Naive B cell (primary cell): Measurements from ENCODE around the gene RPS5. TPM values are rescaled to one million over a fixed set of nuclear protein-coding genes. Genes with fewer than 3 reads are reported as not detected.
"Not testable (repeated sequence)": the region's sequence is repeated elsewhere in the genome, so short reads cannot be mapped to it uniquely, and the experiment has no call there.

Experiments used
- ATAC-seq, 2 donors: fragments of 150-1000 bp; cut with Tn5 transposase; 2 replicates each; pipeline ENCODE4 v1.10.0; 2021; ENCODE audit warnings: low read depth in 2 of 2, mild to moderate bottlenecking in 2 of 2, moderate library complexity in 2 of 2
- DNase-seq: peaks from one replicate; pipeline ENCODE4 v3.0.0; 2022
- H3K27ac Mint-ChIP-seq, 6 donors: one replicate each; pipeline ENCODE4 v1.8.0; 2020 to 2022; ENCODE audit warnings: mild to moderate bottlenecking in 6 of 6, mixed read lengths in 6 of 6, moderate library complexity in 5 of 6, inconsistent platforms in 2 of 6
- H3K27me3 Mint-ChIP-seq, 3 donors: one replicate each; pipeline ENCODE4 v1.8.0; 2021 to 2022; ENCODE audit warnings: mixed read lengths in 3 of 3, mild to moderate bottlenecking in 1 of 3
- H3K36me3 Mint-ChIP-seq, 2 donors: one replicate each; pipeline ENCODE4 v1.8.0; 2020 to 2022; ENCODE audit warnings: mixed read lengths in 2 of 2, inconsistent platforms in 1 of 2, mild to moderate bottlenecking in 1 of 2
- H3K4me1 Mint-ChIP-seq, 3 donors: one replicate each; pipeline ENCODE4 v1.8.0; 2020 to 2022; ENCODE audit warnings: mixed read lengths in 3 of 3, inconsistent platforms in 1 of 3, mild to moderate bottlenecking in 1 of 3, moderate library complexity in 1 of 3
- H3K4me3 Mint-ChIP-seq, 8 donors: one replicate each; pipeline ENCODE4 v1.8.0; 2020 to 2022; ENCODE audit warnings: mild to moderate bottlenecking in 8 of 8, mixed read lengths in 8 of 8, moderate library complexity in 8 of 8, inconsistent platforms in 2 of 8
- H3K9me3 Mint-ChIP-seq, 7 donors: one replicate each; pipeline ENCODE4 v1.8.0; 2020 to 2022; ENCODE audit warnings: mixed read lengths in 7 of 7, mild to moderate bottlenecking in 5 of 7, inconsistent platforms in 2 of 7, moderate library complexity in 1 of 7
- polyA plus RNA-seq, 6 donors: library from polyadenylated mRNA; unstranded; fragments of 300-500 nt; fragmentation: Illumina TruSeq; gene quantifications; one replicate each; pipeline ENCODE4 v1.2.3, GENCODE V29; 2021; ENCODE audit warnings: low read depth in 6 of 6

RPS5 gene
- polyA plus RNA-seq, 6 donors from 2014 or later, result 1,545 to 2,332 (median 1,783) TPM

- H3K27me3 Mint-ChIP-seq, result no peaks in the 10 kb centered on the region
- H3K9me3 Mint-ChIP-seq, result no peaks in the 10 kb centered on the region
- H3K4me3 Mint-ChIP-seq, result peak overlapping the region; percentile 92 to 98 (median 98)
- no peak for ATAC-seq
- peaks cover 30 to 33% (median 32%) of the 10 kb centered on the region in 3 donors for H3K4me1 Mint-ChIP-seq
- peak overlapping the region in 5 of 6 donors; percentile 29 to 96 (median 80) for H3K27ac Mint-ChIP-seq
- DNase-seq, result no peak
- peaks cover 0 to 8% of the 10 kb centered on the region in 2 donors for H3K36me3 Mint-ChIP-seq
Observed at GRCh38 chr19:58409010-58409790, 22.1 kb downstream of the RPS5 start.

- DNase-seq, result no peak
- Mint-ChIP-seq H3K4me1 (peaks cover 0 to 2% (median 0%) of the 10 kb centered on the region in 3 donors), H3K9me3 (no peaks in the 10 kb centered on the region), H3K36me3 (peaks cover 20 to 32% of the 10 kb centered on the region in 2 donors), H3K27ac (no peak overlapping the region), H3K4me3 (peak overlapping the region in 1 of 8 donors; percentile 16), H3K27me3 (no peaks in the 10 kb centered on the region)
- ATAC-seq, result no peak
Observed at GRCh38 chr19:58416604-58417003, 29.5 kb downstream of the RPS5 start.

GRCh38 chr19:58417071-58417470 lies 30.0 kb downstream of the RPS5 start:
- DNase-seq (no peak), ATAC-seq (no peak)
- H3K4me3 Mint-ChIP-seq, result no peak overlapping the region
- H3K27me3 Mint-ChIP-seq, result no peaks in the 10 kb centered on the region
- peaks cover 20 to 32% of the 10 kb centered on the region in 2 donors for H3K36me3 Mint-ChIP-seq
- no peak overlapping the region for H3K27ac Mint-ChIP-seq
- no peaks in the 10 kb centered on the region for H3K9me3 Mint-ChIP-seq
- H3K4me1 Mint-ChIP-seq, result peaks cover 0 to 2% (median 0%) of the 10 kb centered on the region in 3 donors

- peaks cover 0 to 28% of the 10 kb centered on the region in 2 donors for H3K36me3 Mint-ChIP-seq
- H3K4me3 Mint-ChIP-seq, result peak overlapping the region in 1 of 8 donors; percentile 0
- peaks cover 8 to 68% (median 50%) of the 10 kb centered on the region in 7 donors for H3K9me3 Mint-ChIP-seq
- DNase-seq, result no peak
- ATAC-seq, result no peak
- no peak overlapping the region for H3K27ac Mint-ChIP-seq
- peaks cover 0 to 4% (median 0%) of the 10 kb centered on the region in 3 donors for H3K4me1 Mint-ChIP-seq
- H3K27me3 Mint-ChIP-seq, result no peaks in the 10 kb centered on the region
Observed at GRCh38 chr19:58428617-58429016, 41.5 kb downstream of the RPS5 start.

- Mint-ChIP-seq H3K9me3 (peaks cover 8 to 79% (median 60%) of the 10 kb centered on the region in 7 donors), H3K27ac (no peak overlapping the region), H3K27me3 (no peaks in the 10 kb centered on the region), H3K4me1 (peaks cover 0 to 4% (median 0%) of the 10 kb centered on the region in 3 donors), H3K36me3 (peaks cover 7 to 28% of the 10 kb centered on the region in 2 donors), H3K4me3 (no peak overlapping the region)
- ATAC-seq (no peak), DNase-seq (no peak)
Observed at GRCh38 chr19:58429745-58430144, 42.7 kb downstream of the RPS5 start.

GRCh38 chr19:58434217-58434616 lies 47.1 kb downstream of the RPS5 start:
- peaks cover 39 to 47% of the 10 kb centered on the region in 2 donors for H3K36me3 Mint-ChIP-seq
- H3K27me3 Mint-ChIP-seq, result no peaks in the 10 kb centered on the region
- no peak overlapping the region for H3K27ac Mint-ChIP-seq
- DNase-seq (no peak), ATAC-seq (no peak)
- H3K4me1 Mint-ChIP-seq, result peaks cover 14 to 20% (median 15%) of the 10 kb centered on the region in 3 donors
- peaks cover 14 to 89% (median 79%) of the 10 kb centered on the region in 7 donors for H3K9me3 Mint-ChIP-seq
- H3K4me3 Mint-ChIP-seq, result peak overlapping the region in 1 of 8 donors; percentile 6

- H3K4me3 Mint-ChIP-seq, result peak within 1 kb of the TSS; percentile 88 to 100 (median 98)
- DNase-seq, result peak; percentile 95
- H3K36me3 Mint-ChIP-seq, result peaks cover 32 to 68% of the 10 kb centered on the region in 2 donors
- peak within 1 kb of the TSS; percentile 97 to 99 (median 99) for H3K27ac Mint-ChIP-seq
- peaks cover 19 to 60% (median 46%) of the 10 kb centered on the region in 7 donors for H3K9me3 Mint-ChIP-seq
- peaks cover 28 to 44% (median 33%) of the 10 kb centered on the region in 3 donors for H3K4me1 Mint-ChIP-seq
- peak; percentile 95 to 97 for ATAC-seq
- peaks cover 0 to 12% (median 8%) of the 10 kb centered on the region in 3 donors for H3K27me3 Mint-ChIP-seq
Observed at GRCh38 chr19:58439576-58440554, 52.8 kb downstream of the RPS5 start, which contains the start of gene ZNF132. ZNF132 (minus strand) TSS chr19:58440153; CDS start chr19:58439821, 332 bp downstream.

GRCh38 chr19:58440556-58440955 lies 53.5 kb downstream of the RPS5 start:
- no peak for DNase-seq
- peaks cover 25 to 61% of the 10 kb centered on the region in 2 donors for H3K36me3 Mint-ChIP-seq
- peak overlapping the region; percentile 88 to 100 (median 98) for H3K4me3 Mint-ChIP-seq
- ATAC-seq, result no peak
- peaks cover 0 to 14% (median 8%) of the 10 kb centered on the region in 3 donors for H3K27me3 Mint-ChIP-seq
- peaks cover 28 to 44% (median 33%) of the 10 kb centered on the region in 3 donors for H3K4me1 Mint-ChIP-seq
- H3K27ac Mint-ChIP-seq, result peak overlapping the region; percentile 97 to 99 (median 99)
- peaks cover 19 to 53% (median 40%) of the 10 kb centered on the region in 7 donors for H3K9me3 Mint-ChIP-seq

GRCh38 chr19:58442986-58443385 lies 55.9 kb downstream of the RPS5 start:
- peak overlapping the region in 1 of 8 donors; percentile 54 for H3K4me3 Mint-ChIP-seq
- DNase-seq, ATAC-seq, H3K27ac Mint-ChIP-seq: not testable (repeated sequence)
- peaks cover 3 to 50% of the 10 kb centered on the region in 2 donors for H3K36me3 Mint-ChIP-seq
- H3K9me3 Mint-ChIP-seq, result peaks cover 16 to 32% (median 24%) of the 10 kb centered on the region in 7 donors
- peaks cover 8 to 31% (median 23%) of the 10 kb centered on the region in 3 donors for H3K27me3 Mint-ChIP-seq
- peaks cover 22 to 34% (median 25%) of the 10 kb centered on the region in 3 donors for H3K4me1 Mint-ChIP-seq

Other genes with a start within 250 kb of the RPS5 start
- 10 to 100 TPM in 1 of 6 donors, 1 to 10 TPM in 5; 2.5 to 11.2 (median 5.6) TPM for gene ZNF329, start 236.5 kb upstream of the RPS5 start, polyA plus RNA-seq
- gene ZNF274, start 204.2 kb upstream of the RPS5 start, polyA plus RNA-seq, result 10 to 100 TPM; 45.1 to 65.9 (median 55.5) TPM
- 10 to 100 TPM; 16.4 to 41.1 (median 23.1) TPM for gene ZNF544, start 158.4 kb upstream of the RPS5 start, polyA plus RNA-seq
- 1 to 10 TPM in 1 of 6 donors, under 1 TPM in 4, not detected in 1; 0.21 to 1.0 (median 0.70) TPM for gene ZNF8, start 108.3 kb upstream of the RPS5 start, polyA plus RNA-seq
- 10 to 100 TPM; 47.2 to 88.7 (median 74.6) TPM for gene ERVK3-1, start 81.9 kb upstream of the RPS5 start, polyA plus RNA-seq
- 1 to 10 TPM in 5 of 6 donors, not detected in 1; 1.5 to 5.2 (median 2.1) TPM for gene ZSCAN22, start 60.3 kb upstream of the RPS5 start, polyA plus RNA-seq
- gene A1BG, start 33.8 kb upstream of the RPS5 start, polyA plus RNA-seq, result 10 to 100 TPM; 30.6 to 68.3 (median 50.9) TPM
- 1 to 10 TPM in 3 of 6 donors, under 1 TPM in 3; 0.23 to 2.3 (median 1.5) TPM for gene ZNF497, start 24.5 kb upstream of the RPS5 start, polyA plus RNA-seq
- gene ZNF837, start 6.2 kb upstream of the RPS5 start, polyA plus RNA-seq, result 10 to 100 TPM in 2 of 6 donors, 1 to 10 TPM in 4; 7.5 to 13.5 (median 8.5) TPM
- gene RNF225, start 8.4 kb downstream of the RPS5 start, polyA plus RNA-seq, result not detected
- gene ZNF584, start 21.4 kb downstream of the RPS5 start, polyA plus RNA-seq, result 1 to 10 TPM; 3.6 to 6.2 (median 4.5) TPM
- gene ZNF132, start 52.9 kb downstream of the RPS5 start, polyA plus RNA-seq, result 1 to 10 TPM in 5 of 6 donors, not detected in 1; 2.1 to 3.8 (median 3.2) TPM
- gene ZNF324B, start 64.4 kb downstream of the RPS5 start, polyA plus RNA-seq, result 1 to 10 TPM in 5 of 6 donors, under 1 TPM in 1; 0.96 to 3.7 (median 2.4) TPM
- 10 to 100 TPM in 5 of 6 donors, 1 to 10 TPM in 1; 8.5 to 30.0 (median 14.4) TPM for gene ZNF324, start 79.8 kb downstream of the RPS5 start, polyA plus RNA-seq
- 1 to 10 TPM; 4.1 to 6.2 (median 5.0) TPM for gene ZNF446, start 89.1 kb downstream of the RPS5 start, polyA plus RNA-seq
- gene SLC27A5, start 124.7 kb downstream of the RPS5 start, polyA plus RNA-seq, result 10 to 100 TPM; 12.0 to 17.8 (median 12.7) TPM
- gene ZBTB45, start 132.5 kb downstream of the RPS5 start, polyA plus RNA-seq, result 1 to 10 TPM; 3.3 to 6.8 (median 4.8) TPM
- gene TRIM28, start 156.8 kb downstream of the RPS5 start, polyA plus RNA-seq, result 100 to 1,000 TPM in 1 of 6 donors, 10 to 100 TPM in 5; 25.7 to 100 (median 50.8) TPM
- gene CHMP2A, start 167.8 kb downstream of the RPS5 start, polyA plus RNA-seq, result 100 to 1,000 TPM; 109 to 169 (median 122) TPM
- gene UBE2M, start 171.3 kb downstream of the RPS5 start, polyA plus RNA-seq, result 10 to 100 TPM; 10.8 to 24.2 (median 16.8) TPM
- gene MZF1, start 186.1 kb downstream of the RPS5 start, polyA plus RNA-seq, result 10 to 100 TPM in 2 of 6 donors, 1 to 10 TPM in 4; 6.6 to 14.8 (median 9.3) TPM